IPS-15b (cell line): ENCODE measurements around the gene SRGAP2C.
A peak's percentile ranks its signal among the peaks of the same experiment; 100 is the strongest.
"Not testable (repeated sequence)": the region's sequence is repeated elsewhere in the genome, so short reads cannot be mapped to it uniquely, and the experiment has no call there.

Experiments used
- H3K27me3 ChIP-seq: one replicate; pipeline ENCODE4 v1.6.1; 2013; ENCODE audit warnings: low read length; ENCODE audit not compliant: control insufficient read depth, insufficient read depth
- H3K36me3 ChIP-seq: one replicate; pipeline ENCODE4 v1.6.1; 2013; ENCODE audit warnings: low read length; ENCODE audit not compliant: control insufficient read depth, insufficient read depth
- H3K4me1 ChIP-seq: one replicate; pipeline ENCODE4 v1.6.1; 2013; ENCODE audit warnings: mild to moderate bottlenecking, low read length; ENCODE audit not compliant: control insufficient read depth, insufficient read depth
- H3K4me3 ChIP-seq: one replicate; pipeline ENCODE4 v1.5.1; 2013; ENCODE audit warnings: low read depth, low read length
- H3K9ac ChIP-seq: one replicate; pipeline ENCODE4 v1.6.1; 2013; ENCODE audit warnings: low read depth, mild to moderate bottlenecking, low read length
- H3K9me3 ChIP-seq: one replicate; pipeline ENCODE4 v1.6.1; 2013; ENCODE audit warnings: mild to moderate bottlenecking, low read length; ENCODE audit not compliant: control insufficient read depth, insufficient read depth

The SRGAP2C gene

DNA sequence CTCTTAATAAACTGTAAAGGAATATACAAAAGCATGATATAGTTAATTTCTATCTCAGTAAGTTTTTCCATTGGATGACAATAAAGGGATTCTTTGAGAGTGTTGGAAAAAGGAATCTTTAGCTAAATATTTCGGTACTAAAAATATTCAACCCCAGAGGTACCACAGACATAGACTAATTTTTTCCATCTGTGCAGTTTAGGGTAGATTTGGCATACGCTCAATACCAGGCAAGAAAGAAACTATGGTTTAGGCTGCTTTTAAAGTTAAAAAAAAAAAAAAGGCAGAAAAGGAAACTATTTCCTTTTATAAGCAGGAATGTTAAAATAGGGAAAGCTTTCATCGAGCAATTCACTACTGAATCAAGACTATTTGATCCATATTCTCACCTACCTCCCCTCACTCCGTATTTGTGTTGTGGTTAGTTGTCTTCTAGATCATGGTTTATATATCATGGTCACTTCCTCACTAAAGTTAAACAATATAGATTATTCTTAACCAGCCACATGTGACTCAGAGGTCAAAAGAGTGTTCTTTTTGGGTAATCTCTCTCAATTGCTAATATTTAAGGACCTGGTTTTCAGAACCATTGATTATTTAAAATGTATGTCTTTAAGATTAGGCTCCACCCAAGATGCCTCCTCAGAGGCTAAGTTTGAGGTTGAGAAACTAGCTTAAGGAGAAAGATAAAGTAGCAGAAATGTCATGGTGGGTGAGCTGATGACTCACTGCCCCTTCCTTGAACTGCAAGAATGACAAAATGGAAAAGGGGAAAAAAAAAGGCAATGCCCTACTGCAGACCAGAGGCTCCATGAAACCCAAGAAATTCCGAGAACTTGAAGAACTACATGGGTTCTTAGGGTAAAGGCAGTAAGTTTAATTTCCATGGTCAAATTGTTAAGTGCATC, 20.7 kb upstream of the SRGAP2C start:
- not testable (repeated sequence) for H3K4me1 ChIP-seq, H3K36me3 ChIP-seq, H3K9me3 ChIP-seq, H3K4me3 ChIP-seq, H3K9ac ChIP-seq, H3K27me3 ChIP-seq

- not testable (repeated sequence) for H3K9me3 ChIP-seq, H3K4me3 ChIP-seq, H3K9ac ChIP-seq, H3K27me3 ChIP-seq, H3K36me3 ChIP-seq, H3K4me1 ChIP-seq
Measured at GRCh38 chr1:121165296-121165695, 19.5 kb upstream of the SRGAP2C start.

DNA sequence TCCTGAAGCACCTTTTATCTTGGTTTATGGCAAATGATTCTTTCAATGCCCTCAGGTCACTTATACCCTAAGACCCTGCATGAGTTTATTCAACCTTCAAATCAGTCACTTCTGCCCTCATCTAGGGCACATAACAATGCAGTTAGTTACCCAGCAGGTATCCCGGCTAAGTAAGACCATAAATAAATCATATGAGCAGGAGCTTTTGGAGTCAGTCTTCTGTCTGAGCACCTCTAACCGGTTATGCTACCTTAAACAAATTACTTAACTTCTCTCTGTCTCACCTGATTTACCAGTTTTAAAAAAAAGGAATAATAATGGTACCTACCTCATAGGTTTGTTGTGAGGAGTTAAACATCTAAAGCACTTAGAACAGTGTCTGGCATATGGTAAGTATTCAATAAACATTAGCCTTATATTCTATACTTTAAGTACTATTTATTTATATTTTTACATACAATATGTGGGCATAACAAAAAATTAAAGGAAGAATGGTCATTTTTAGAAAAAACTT, 17.5 kb upstream of the SRGAP2C start:
- H3K4me1 ChIP-seq, H3K9ac ChIP-seq, H3K36me3 ChIP-seq, H3K9me3 ChIP-seq, H3K27me3 ChIP-seq, H3K4me3 ChIP-seq: not testable (repeated sequence)

- H3K9me3 ChIP-seq, H3K4me3 ChIP-seq, H3K9ac ChIP-seq, H3K36me3 ChIP-seq, H3K27me3 ChIP-seq, H3K4me1 ChIP-seq: not testable (repeated sequence)
Measured at GRCh38 chr1:121168152-121168668, 16.6 kb upstream of the SRGAP2C start.

- H3K36me3 ChIP-seq, H3K4me3 ChIP-seq, H3K9ac ChIP-seq, H3K4me1 ChIP-seq, H3K9me3 ChIP-seq, H3K27me3 ChIP-seq: not testable (repeated sequence)
Measured at GRCh38 chr1:121176649-121177048, 8.1 kb upstream of the SRGAP2C start.

GRCh38 chr1:121178197-121178596, 6.6 kb upstream of the SRGAP2C start:
- not testable (repeated sequence) for H3K36me3 ChIP-seq, H3K9ac ChIP-seq, H3K4me1 ChIP-seq

GRCh38 chr1:121183867-121184266, 908 bp upstream of the SRGAP2C start:
- H3K36me3 ChIP-seq, H3K4me1 ChIP-seq, H3K9me3 ChIP-seq, H3K9ac ChIP-seq, H3K27me3 ChIP-seq: not testable (repeated sequence)
- peak overlapping the region; percentile 43 for H3K4me3 ChIP-seq

More at GRCh38 chr1:121178197-121178596, 6.6 kb upstream of the SRGAP2C start:
- H3K9me3 ChIP-seq, H3K27me3 ChIP-seq, H3K4me3 ChIP-seq: not testable (repeated sequence)

DNA sequence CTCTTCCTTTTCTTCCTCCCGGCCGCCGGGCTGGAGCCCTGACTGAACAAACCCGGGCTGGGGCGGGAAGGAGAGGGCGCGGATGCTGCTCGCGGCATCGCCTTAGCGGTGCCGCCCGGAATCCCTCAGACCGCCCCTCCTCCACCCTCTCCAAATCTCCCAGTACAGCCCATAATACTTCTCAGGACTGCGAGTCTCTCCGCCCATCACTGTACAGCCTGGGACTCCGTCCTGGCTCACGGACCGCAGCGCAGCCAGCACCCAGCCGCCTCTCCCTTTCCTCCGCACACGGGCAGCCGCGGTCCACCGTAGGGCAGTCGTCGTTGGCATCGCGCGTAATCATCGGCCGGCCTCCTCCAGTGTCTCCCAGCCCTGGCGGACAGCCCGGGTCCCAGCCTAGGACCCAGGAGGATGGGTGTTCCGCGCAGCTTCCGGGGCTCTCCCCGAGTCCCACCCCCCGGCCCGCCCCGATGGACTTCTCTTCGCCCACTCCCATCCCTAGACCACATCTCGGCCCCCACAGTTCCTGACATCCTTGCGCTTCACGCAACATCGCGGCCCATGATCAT, 449 bp downstream of the SRGAP2C start:
- H3K36me3 ChIP-seq, H3K4me3 ChIP-seq, H3K27me3 ChIP-seq, H3K4me1 ChIP-seq, H3K9ac ChIP-seq, H3K9me3 ChIP-seq: not testable (repeated sequence)

DNA sequence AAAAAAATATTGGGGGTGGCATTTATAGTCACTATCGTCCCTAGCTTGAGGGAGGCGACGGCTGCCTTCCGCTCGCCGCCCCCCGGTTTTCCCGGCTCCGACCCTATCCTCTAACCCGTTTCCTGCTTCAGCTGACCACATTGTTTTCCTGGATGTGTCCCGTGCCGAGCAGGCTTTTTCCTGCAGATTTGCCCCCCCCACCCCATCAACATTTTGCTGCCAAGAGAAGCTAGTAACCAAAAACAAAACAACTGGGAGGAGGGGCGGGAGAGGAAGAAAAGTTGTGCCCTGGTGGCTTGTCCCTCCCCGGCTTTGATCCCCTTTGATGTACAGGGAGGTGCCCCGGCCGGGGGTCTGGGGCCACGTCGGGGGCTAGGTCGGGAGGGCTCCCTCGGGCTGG, 1.4 kb downstream of the SRGAP2C start:
- H3K4me1 ChIP-seq, H3K9ac ChIP-seq, H3K9me3 ChIP-seq, H3K36me3 ChIP-seq, H3K4me3 ChIP-seq, H3K27me3 ChIP-seq: not testable (repeated sequence)

- H3K4me1 ChIP-seq, H3K27me3 ChIP-seq, H3K4me3 ChIP-seq, H3K36me3 ChIP-seq, H3K9me3 ChIP-seq, H3K9ac ChIP-seq: not testable (repeated sequence)
Measured at GRCh38 chr1:121187914-121188313, 3.1 kb downstream of the SRGAP2C start.

- not testable (repeated sequence) for H3K27me3 ChIP-seq, H3K9me3 ChIP-seq, H3K9ac ChIP-seq, H3K4me3 ChIP-seq, H3K4me1 ChIP-seq, H3K36me3 ChIP-seq
Measured at GRCh38 chr1:121192512-121192911, 7.7 kb downstream of the SRGAP2C start.
